H9 (cell line): ENCODE data around the gene MT1F. TPM values are rescaled to one million over a fixed set of nuclear protein-coding genes. Genes with fewer than 3 reads are reported as not detected.

Experiments
- DNase-seq: peaks from one replicate; pipeline ENCODE4 v3.0.0-alpha.2; 2017
- H2AFZ ChIP-seq: one replicate; pipeline ENCODE4 v1.6.1; 2013; ENCODE audit warnings: mild to moderate bottlenecking, low read length, control low read depth, moderate library complexity
- H2AK5ac ChIP-seq: 2 replicates; pipeline ENCODE4 v1.6.1; 2013; ENCODE audit warnings: low read length, control low read depth, mixed read lengths; ENCODE audit not compliant: insufficient read length
- H2BK120ac ChIP-seq: one replicate; pipeline ENCODE4 v1.6.1; 2013; ENCODE audit warnings: low read depth, mild to moderate bottlenecking, low read length, control low read depth, inconsistent platforms; ENCODE audit not compliant: poor library complexity, severe bottlenecking
- H2BK12ac ChIP-seq: 2 replicates; pipeline ENCODE4 v1.6.1; 2013; ENCODE audit warnings: low read length, control low read depth, mixed read lengths, low read depth; ENCODE audit not compliant: insufficient read length
- H2BK15ac ChIP-seq: 2 replicates; pipeline ENCODE4 v1.6.1; 2013; ENCODE audit warnings: low read depth, low read length, control low read depth
- H2BK20ac ChIP-seq: one replicate; pipeline ENCODE4 v1.6.1; 2013; ENCODE audit warnings: low read depth, mild to moderate bottlenecking, low read length, control low read depth, inconsistent platforms; ENCODE audit not compliant: poor library complexity, severe bottlenecking
- H2BK5ac ChIP-seq: 2 replicates; pipeline ENCODE4 v1.6.1; 2013; ENCODE audit warnings: low read length, control low read depth, mixed read lengths; ENCODE audit not compliant: insufficient read length
- H3K14ac ChIP-seq: 2 replicates; pipeline ENCODE4 v1.6.1; 2013; ENCODE audit warnings: low read length, control low read depth; ENCODE audit not compliant: insufficient read depth
- H3K18ac ChIP-seq: 2 replicates; pipeline ENCODE4 v1.6.1; 2013; ENCODE audit warnings: low read depth, mild to moderate bottlenecking, mixed read lengths, low read length, control low read depth; ENCODE audit not compliant: insufficient read length
- H3K23ac ChIP-seq: 2 replicates; pipeline ENCODE4 v1.6.1; 2013; ENCODE audit warnings: low read length, control low read depth, mixed read lengths, low read depth; ENCODE audit not compliant: insufficient read length
- H3K23me2 ChIP-seq: 2 replicates; pipeline ENCODE4 v1.6.1; 2013; ENCODE audit warnings: low read depth, mild to moderate bottlenecking, mixed read lengths, low read length, control low read depth; ENCODE audit not compliant: insufficient read length, poor library complexity, severe bottlenecking
- H3K27ac ChIP-seq: 2 replicates; pipeline ENCODE4 v1.5.1; 2013; ENCODE audit warnings: low read length, control low read depth, mixed read lengths, low read depth; ENCODE audit not compliant: insufficient read length
- H3K27me3 ChIP-seq: 2 replicates; pipeline ENCODE4 v1.6.1; 2013; ENCODE audit warnings: low read length, control low read depth, inconsistent platforms; ENCODE audit not compliant: insufficient read depth
- H3K4ac ChIP-seq: 2 replicates; pipeline ENCODE4 v1.6.1; 2013; ENCODE audit warnings: low read depth, mild to moderate bottlenecking, control low read depth, inconsistent platforms, low read length, moderate library complexity
- H3K4me1 ChIP-seq: 2 replicates; pipeline ENCODE4 v1.6.1; 2013; ENCODE audit warnings: low read length, control low read depth, inconsistent platforms; ENCODE audit not compliant: insufficient read depth
- H3K4me2 ChIP-seq: 2 replicates; pipeline ENCODE4 v1.6.1; 2013; ENCODE audit warnings: low read length, control low read depth, mixed read lengths; ENCODE audit not compliant: insufficient read length, insufficient read depth
- H3K56ac ChIP-seq: 2 replicates; pipeline ENCODE4 v1.6.1; 2013; ENCODE audit warnings: low read depth, mild to moderate bottlenecking, mixed read lengths, low read length, control low read depth; ENCODE audit not compliant: insufficient read length
- H3K79me1 ChIP-seq: 2 replicates; pipeline ENCODE4 v1.6.1; 2013; ENCODE audit warnings: low read depth, mild to moderate bottlenecking, moderate library complexity, low read length, control low read depth, inconsistent platforms; ENCODE audit not compliant: insufficient read depth, poor library complexity, severe bottlenecking
- H3K79me2 ChIP-seq: 2 replicates; pipeline ENCODE4 v1.6.1; 2013; ENCODE audit warnings: low read length, control low read depth, inconsistent platforms; ENCODE audit not compliant: insufficient read depth
- H3K9ac ChIP-seq: 2 replicates; pipeline ENCODE4 v1.6.1; 2013; ENCODE audit warnings: low read length, control low read depth, mixed read lengths; ENCODE audit not compliant: insufficient read length; ENCODE audit errors: extremely low read depth
- H3K9me3 ChIP-seq: one replicate; pipeline ENCODE4 v1.6.1; 2013; ENCODE audit warnings: low read depth, low read length, inconsistent platforms; ENCODE audit not compliant: control insufficient read depth
- H3T11ph ChIP-seq: one replicate; pipeline ENCODE4 v1.6.1; 2013; ENCODE audit warnings: mild to moderate bottlenecking, low read length, control low read depth, inconsistent platforms
- H4K20me1 ChIP-seq: one replicate; pipeline ENCODE4 v1.6.1; 2013; ENCODE audit not compliant: control insufficient read depth, insufficient read length, insufficient read depth
- H4K5ac ChIP-seq: 2 replicates; pipeline ENCODE4 v1.6.1; 2013; ENCODE audit warnings: low read depth, mild to moderate bottlenecking, mixed read lengths, low read length, control low read depth; ENCODE audit not compliant: insufficient read length
- H4K8ac ChIP-seq: replicated peaks from 2 replicates; pipeline ENCODE4 v1.6.1; 2013; ENCODE audit warnings: low read length, control low read depth, mixed read lengths, low read depth; ENCODE audit not compliant: insufficient read length
- H4K91ac ChIP-seq: 2 replicates; pipeline ENCODE4 v1.6.1; 2013; ENCODE audit warnings: low read depth, mild to moderate bottlenecking, moderate library complexity, mixed read lengths, low read length, control low read depth; ENCODE audit not compliant: insufficient read length
- H3K27ac Mint-ChIP-seq, 3 experiments: 2 replicates in 2 of 3; 3 replicates in 1 of 3; pipeline ENCODE4 v1.8.0; 2020 to 2021; ENCODE audit warnings: mixed read lengths in 3 of 3, mild to moderate bottlenecking in 1 of 3, moderate library complexity in 1 of 3
- H3K27me3 Mint-ChIP-seq: 2 replicates; pipeline ENCODE4 v1.8.0; 2021; ENCODE audit warnings: low read depth, mild to moderate bottlenecking, moderate library complexity, mixed read lengths
- H3K36me3 Mint-ChIP-seq, 3 experiments: 2 replicates in 2 of 3; 3 replicates in 1 of 3; pipeline ENCODE4 v1.8.0; 2020 to 2021; ENCODE audit warnings: low read depth in 3 of 3, mixed read lengths in 3 of 3; ENCODE audit not compliant: insufficient read depth in 1 of 3
- H3K4me1 Mint-ChIP-seq, 2 experiments: 2 replicates each; pipeline ENCODE4 v1.8.0; 2020; ENCODE audit warnings: mixed read lengths in 2 of 2
- H3K4me3 Mint-ChIP-seq, 2 experiments: 2 replicates in 1 of 2; 3 replicates in 1 of 2; pipeline ENCODE4 v1.8.0; 2020 to 2021; ENCODE audit warnings: mild to moderate bottlenecking in 2 of 2, mixed read lengths in 2 of 2, moderate library complexity in 1 of 2
- H3K9me3 Mint-ChIP-seq, 2 experiments: 2 replicates in 1 of 2; 3 replicates in 1 of 2; pipeline ENCODE4 v1.8.0; 2020; ENCODE audit warnings: mild to moderate bottlenecking in 2 of 2, mixed read lengths in 2 of 2, moderate library complexity in 1 of 2
- CTCF ChIP-seq: fragments of 200-600 bp; sonication (generic); conservative IDR thresholded peaks from 3 replicates; pipeline ENCODE4 v1.8.0; 2021; ENCODE audit warnings: antibody characterized with exemption, mild to moderate bottlenecking
- WGBS: extraction: QIAGEN DNeasy Blood & Tissue Kit; methylation state at CpG from one replicate; pipeline ENCODE4 v1.1.7; 2013; ENCODE audit warnings: missing lambda C conversion rate, low lambda C conversion rate, mixed read lengths; ENCODE audit not compliant: insufficient read length; ENCODE audit errors: extremely low coverage; 5-methylcytosine and 5-hydroxymethylcytosine counted together
- total RNA-seq: library from RNA; stranded (reverse); gene quantifications from 2 replicates; pipeline ENCODE4 v1.2.1, GENCODE V29; 2021

MT1F gene
- total RNA-seq, 1 experiment from 2014 or later: 26.1 TPM

- H4K8ac ChIP-seq: no peak overlapping the region
- WGBS: no CpG with 5 or more reads among the region's 1 CpG
- H3K18ac ChIP-seq: no peak overlapping the region
These were observed 37.5 kb downstream of the MT1F start for GRCh38 chr16:56695246-56695645.

More at GRCh38 chr16:56695246-56695645, 37.5 kb downstream of the MT1F start:
- no peak overlapping the region for H3K4ac ChIP-seq
- Mint-ChIP-seq H3K4me3 (no peak overlapping the region), H3K4me1 (peaks cover 0 to 4% of the 10 kb centered on the region in 2 experiments; a peak in 2 of 4 replicates), H3K36me3 (peaks cover 0 to 5% (median 5%) of the 10 kb centered on the region in 3 experiments; a peak in 4 of 7 replicates), H3K27me3 (peaks cover 6% of the 10 kb centered on the region), H3K9me3 (peaks cover 11% of the 10 kb centered on the region in 2 experiments), H3K27ac (no peak overlapping the region)
- no peak overlapping the region for H3K27ac ChIP-seq
- no peak overlapping the region for H3K14ac ChIP-seq
- no peak overlapping the region for H2BK15ac ChIP-seq
- no peak overlapping the region for H2BK12ac ChIP-seq
- no peaks in the 10 kb centered on the region for H3K23me2 ChIP-seq
- no peak overlapping the region for H2AK5ac ChIP-seq
- H4K5ac ChIP-seq: no peak overlapping the region
- H3K23ac ChIP-seq: no peak overlapping the region
- no peaks in the 10 kb centered on the region for H3K79me1 ChIP-seq
- H2BK120ac ChIP-seq: no peak overlapping the region
- TF ChIP-seq CTCF: no peak
- no peaks in the 10 kb centered on the region for H3K27me3 ChIP-seq
- H3K79me2 ChIP-seq: no peaks in the 10 kb centered on the region
- no peak overlapping the region for H2AFZ ChIP-seq
- H2BK5ac ChIP-seq: no peak overlapping the region
- no peak overlapping the region for H3K4me2 ChIP-seq
- no peaks in the 10 kb centered on the region for H4K20me1 ChIP-seq
- no peak overlapping the region for H3K56ac ChIP-seq
- no peak overlapping the region for H2BK20ac ChIP-seq
- no peak for DNase-seq
- no peak overlapping the region for H3K9ac ChIP-seq
- no peaks in the 10 kb centered on the region for H3K9me3 ChIP-seq
- no peak overlapping the region for H4K91ac ChIP-seq
- H3T11ph ChIP-seq: no peak overlapping the region
- H3K4me1 ChIP-seq: no peaks in the 10 kb centered on the region
